ENCODE measurements around the gene TBX10. TPM values are rescaled to one million over a fixed set of nuclear protein-coding genes. Genes with fewer than 3 reads are reported as not detected.
A peak's percentile ranks its signal among the peaks of the same experiment; 100 is the strongest.

Gene TBX10
- total and polyA plus RNA-seq, 7 experiments from 2014 or later, result not detected

- no peak overlapping the region for H3K27ac ChIP-seq (ENCODE audit: low read depth, low read length)
- ATAC-seq, result no peak
- ChIA-PET CTCF (no interaction called here), POLR2A (no interaction called here)
- peak overlapping the region in 3 of 9 donors; percentile 49 to 72 (median 53) for H3K27ac Mint-ChIP-seq
- no peaks in the 10 kb centered on the region for H3K36me3 ChIP-seq (ENCODE audit: control insufficient read depth in 2 of 3, insufficient read depth in 3 of 3, low read length in 3 of 3)
- DNase-seq, result no peak
- no peaks in the 10 kb centered on the region for H3K27me3 Mint-ChIP-seq
- no peak overlapping the region for H3K4me3 ChIP-seq (ENCODE audit: low read length)
- H3K27me3 ChIP-seq (ENCODE audit: control insufficient read depth in 2 of 2, insufficient read depth in 2 of 2, low read length in 2 of 2), result no peaks in the 10 kb centered on the region
- H3K36me3 Mint-ChIP-seq, result peaks cover 0 to 21% (median 0%) of the 10 kb centered on the region in 5 donors
- H3K9me3 Mint-ChIP-seq, result peaks cover 0 to 2% (median 0%) of the 10 kb centered on the region in 11 donors
- H3K4me1 ChIP-seq (ENCODE audit: control insufficient read depth in 2 of 2, insufficient read depth in 2 of 2, low read length in 2 of 2), result no peaks in the 10 kb centered on the region
- H3K4me1 Mint-ChIP-seq, result peaks cover 12 to 27% (median 19%) of the 10 kb centered on the region in 7 donors
- H3K4me3 Mint-ChIP-seq, result no peak overlapping the region
- intact Hi-C loops (cut with micrococcal nuclease), result no loop called here
- no peaks in the 10 kb centered on the region for H3K9me3 ChIP-seq (ENCODE audit: control insufficient read depth in 2 of 3, low read length in 3 of 3)
Observed at GRCh38 chr11:67588136-67588503, 51.4 kb downstream of the TBX10 start.

GRCh38 chr11:67586568-67587250 lies 52.9 kb downstream of the TBX10 start:
- Histone ChIP-seq H3K27ac (ENCODE audit: low read depth, low read length) (no peak overlapping the region), H3K36me3 (ENCODE audit: control insufficient read depth in 2 of 3, insufficient read depth in 3 of 3, low read length in 3 of 3) (no peaks in the 10 kb centered on the region), H3K4me1 (ENCODE audit: control insufficient read depth in 2 of 2, insufficient read depth in 2 of 2, low read length in 2 of 2) (peaks cover 9 to 10% of the 10 kb centered on the region in 2 donors), H3K9me3 (ENCODE audit: control insufficient read depth in 2 of 3, low read length in 3 of 3) (no peaks in the 10 kb centered on the region), H3K27me3 (ENCODE audit: control insufficient read depth in 2 of 2, insufficient read depth in 2 of 2, low read length in 2 of 2) (no peaks in the 10 kb centered on the region), H3K4me3 (ENCODE audit: low read length) (no peak overlapping the region)
- DNase-seq (no peak), ATAC-seq (no peak)
- intact Hi-C loops (cut with micrococcal nuclease), result no loop called here
- peaks cover 0 to 21% (median 0%) of the 10 kb centered on the region in 5 donors for H3K36me3 Mint-ChIP-seq
- peak overlapping the region in 1 of 10 donors; percentile 9 for H3K4me3 Mint-ChIP-seq
- H3K4me1 Mint-ChIP-seq, result peaks cover 25 to 39% (median 31%) of the 10 kb centered on the region in 7 donors
- H3K27me3 Mint-ChIP-seq, result peaks cover 0 to 6% (median 0%) of the 10 kb centered on the region in 5 donors
- peak overlapping the region in 8 of 9 donors; percentile 13 to 89 (median 66) for H3K27ac Mint-ChIP-seq
- ChIA-PET CTCF (no interaction called here), POLR2A (no interaction called here)
- H3K9me3 Mint-ChIP-seq, result peaks cover 0 to 2% (median 0%) of the 10 kb centered on the region in 11 donors

GRCh38 chr11:67585911-67586310 lies 53.7 kb downstream of the TBX10 start:
- Mint-ChIP-seq H3K36me3 (peaks cover 0 to 21% (median 0%) of the 10 kb centered on the region in 5 donors), H3K4me3 (peak overlapping the region in 4 of 10 donors; percentile 55 to 79 (median 70)), H3K9me3 (peaks cover 0 to 2% (median 0%) of the 10 kb centered on the region in 11 donors), H3K27me3 (peaks cover 0 to 11% (median 0%) of the 10 kb centered on the region in 5 donors), H3K4me1 (peaks cover 25 to 39% (median 31%) of the 10 kb centered on the region in 7 donors), H3K27ac (peak overlapping the region; percentile 1 to 91 (median 83))
- Histone ChIP-seq H3K27ac (ENCODE audit: low read depth, low read length) (no peak overlapping the region), H3K4me3 (ENCODE audit: low read length) (no peak overlapping the region), H3K27me3 (ENCODE audit: control insufficient read depth in 2 of 2, insufficient read depth in 2 of 2, low read length in 2 of 2) (no peaks in the 10 kb centered on the region), H3K4me1 (ENCODE audit: control insufficient read depth in 2 of 2, insufficient read depth in 2 of 2, low read length in 2 of 2) (peaks cover 9 to 10% of the 10 kb centered on the region in 2 donors), H3K9me3 (ENCODE audit: control insufficient read depth in 2 of 3, low read length in 3 of 3) (no peaks in the 10 kb centered on the region), H3K36me3 (ENCODE audit: control insufficient read depth in 2 of 3, insufficient read depth in 3 of 3, low read length in 3 of 3) (no peaks in the 10 kb centered on the region)
- intact Hi-C loops (cut with micrococcal nuclease), result no loop called here
- ChIA-PET POLR2A (no interaction called here), CTCF (interaction anchor here (1.5 kb wide), 1 partner anchor 28 kb away, joined by 3 read pairs; no protein-coding TSS in a partner anchor)
- no peak for DNase-seq
- no peak for ATAC-seq

- Mint-ChIP-seq H3K36me3 (peaks cover 0 to 21% (median 0%) of the 10 kb centered on the region in 5 donors), H3K27me3 (peaks cover 0 to 18% (median 0%) of the 10 kb centered on the region in 5 donors), H3K4me1 (peaks cover 25 to 43% (median 31%) of the 10 kb centered on the region in 7 donors), H3K27ac (peak overlapping the region; percentile 1 to 91 (median 84)), H3K9me3 (peaks cover 0 to 2% (median 0%) of the 10 kb centered on the region in 11 donors), H3K4me3 (peak overlapping the region; percentile 68 to 84 (median 78))
- Histone ChIP-seq H3K27ac (ENCODE audit: low read depth, low read length) (peak overlapping the region; percentile 77), H3K36me3 (ENCODE audit: control insufficient read depth in 2 of 3, insufficient read depth in 3 of 3, low read length in 3 of 3) (no peaks in the 10 kb centered on the region), H3K27me3 (ENCODE audit: control insufficient read depth in 2 of 2, insufficient read depth in 2 of 2, low read length in 2 of 2) (no peaks in the 10 kb centered on the region), H3K9me3 (ENCODE audit: control insufficient read depth in 2 of 3, low read length in 3 of 3) (no peaks in the 10 kb centered on the region), H3K4me3 (ENCODE audit: low read length) (no peak overlapping the region), H3K4me1 (ENCODE audit: control insufficient read depth in 2 of 2, insufficient read depth in 2 of 2, low read length in 2 of 2) (peaks cover 9 to 10% of the 10 kb centered on the region in 2 donors)
- ATAC-seq (no peak), DNase-seq (peak in 2 of 9 donors; percentile 18 to 26)
- CTCF ChIA-PET, result interaction anchor here (1.5 kb wide), 1 partner anchor 29 kb away, joined by 3 read pairs; no protein-coding TSS in a partner anchor
- POLR2A ChIA-PET, result interaction anchor here (0.6 to 2.5 kb wide), 6 partner anchors 23 to 1068 kb away, joined by 3 to 16 read pairs (median 4); no protein-coding TSS in a partner anchor
- intact Hi-C loops (cut with micrococcal nuclease), result no loop called here
Observed at GRCh38 chr11:67584881-67585873, 54.4 kb downstream of the TBX10 start.

DNA sequence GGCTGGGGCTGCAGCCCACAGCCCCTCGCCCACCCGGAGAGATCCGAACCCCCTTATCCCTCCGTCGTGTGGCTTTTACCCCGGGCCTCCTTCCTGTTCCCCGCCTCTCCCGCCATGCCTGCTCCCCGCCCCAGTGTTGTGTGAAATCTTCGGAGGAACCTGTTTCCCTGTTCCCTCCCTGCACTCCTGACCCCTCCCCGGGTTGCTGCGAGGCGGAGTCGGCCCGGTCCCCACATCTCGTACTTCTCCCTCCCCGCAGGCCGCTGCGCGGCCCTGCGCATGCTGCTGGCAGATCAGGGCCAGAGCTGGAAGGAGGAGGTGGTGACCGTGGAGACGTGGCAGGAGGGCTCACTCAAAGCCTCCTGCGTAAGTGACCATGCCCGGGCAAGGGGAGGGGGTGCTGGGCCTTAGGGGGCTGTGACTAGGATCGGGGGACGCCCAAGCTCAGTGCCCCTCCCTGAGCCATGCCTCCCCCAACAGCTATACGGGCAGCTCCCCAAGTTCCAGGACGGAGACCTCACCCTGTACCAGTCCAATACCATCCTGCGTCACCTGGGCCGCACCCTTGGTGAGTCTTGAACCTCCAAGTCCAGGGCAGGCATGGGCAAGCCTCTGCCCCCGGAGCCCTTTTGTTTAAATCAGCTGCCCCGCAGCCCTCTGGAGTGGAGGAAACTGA lies 55.2 kb downstream of the TBX10 start:
- H3K4me1 Mint-ChIP-seq, result peaks cover 32 to 51% (median 39%) of the 10 kb centered on the region in 7 donors
- POLR2A ChIA-PET, result interaction anchor here (0.6 to 2.5 kb wide), 9 partner anchors 8 to 1067 kb away, joined by 3 to 16 read pairs (median 4); partner anchors contain the start of gene NUDT8
- H3K4me3 Mint-ChIP-seq, result peak overlapping the region; percentile 68 to 84 (median 78)

More for the DNA sequence above, 55.2 kb downstream of the TBX10 start:
- H3K9me3 Mint-ChIP-seq, result peaks cover 0 to 2% (median 0%) of the 10 kb centered on the region in 11 donors
- Histone ChIP-seq H3K4me1 (ENCODE audit: control insufficient read depth in 2 of 2, insufficient read depth in 2 of 2, low read length in 2 of 2) (peaks cover 9 to 15% of the 10 kb centered on the region in 2 donors), H3K36me3 (ENCODE audit: control insufficient read depth in 2 of 3, insufficient read depth in 3 of 3, low read length in 3 of 3) (no peaks in the 10 kb centered on the region), H3K27me3 (ENCODE audit: control insufficient read depth in 2 of 2, insufficient read depth in 2 of 2, low read length in 2 of 2) (no peaks in the 10 kb centered on the region), H3K27ac (ENCODE audit: low read depth, low read length) (peak overlapping the region; percentile 77), H3K4me3 (ENCODE audit: low read length) (peak overlapping the region; percentile 69), H3K9me3 (ENCODE audit: control insufficient read depth in 2 of 3, low read length in 3 of 3) (no peaks in the 10 kb centered on the region)
- CTCF ChIA-PET, result interaction anchor here (0.6 to 1.5 kb wide), 2 partner anchors 30 to 327 kb away, joined by 3 read pairs; no protein-coding TSS in a partner anchor
- intact Hi-C loops (cut with micrococcal nuclease), result no loop called here
- ATAC-seq (peak; percentile 34), DNase-seq (peak in 6 of 9 donors; percentile 21 to 48 (median 26))
- H3K27ac Mint-ChIP-seq, result peak overlapping the region; percentile 1 to 91 (median 84)
- H3K27me3 Mint-ChIP-seq, result peaks cover 0 to 24% (median 0%) of the 10 kb centered on the region in 5 donors
- peaks cover 0 to 21% (median 0%) of the 10 kb centered on the region in 5 donors for H3K36me3 Mint-ChIP-seq
